ENCODE data around the gene KLHL2.
A peak's percentile ranks its signal among the peaks of the same experiment; 100 is the strongest.
"Not testable (repeated sequence)": the region's sequence is repeated elsewhere in the genome, so short reads cannot be mapped to it uniquely, and the experiment has no call there.

The KLHL2 gene

GRCh38 chr4:165207431-165208220 lies at the start of gene KLHL2:
TSS of gene KLHL2 (plus strand) at chr4:165207561. CDS start at chr4:165207877, 316 bp downstream.
- DNase-seq (ENCODE audit: low read depth in 2 of 3, low spot score in 2 of 3) = peak; percentile 19 to 45 (median 31)

- no peak for DNase-seq (ENCODE audit: low read depth in 2 of 3, low spot score in 2 of 3)
These were observed 48.6 kb upstream of the KLHL2 start for GRCh38 chr4:165158762-165159161.

- DNase-seq (ENCODE audit: low read depth in 2 of 3, low spot score in 2 of 3) = no peak
These were observed 43.1 kb upstream of the KLHL2 start for GRCh38 chr4:165164257-165164656.

- DNase-seq (ENCODE audit: low read depth in 2 of 3, low spot score in 2 of 3) = not testable (repeated sequence)
These were observed 40.5 kb upstream of the KLHL2 start for GRCh38 chr4:165166872-165167271.

- DNase-seq (ENCODE audit: low read depth in 2 of 3, low spot score in 2 of 3) = no peak
These were observed 39.7 kb upstream of the KLHL2 start for GRCh38 chr4:165167650-165168049.

GRCh38 chr4:165170819-165171218 lies 36.5 kb upstream of the KLHL2 start:
- DNase-seq (ENCODE audit: low read depth in 2 of 3, low spot score in 2 of 3) = no peak

- not testable (repeated sequence) for DNase-seq (ENCODE audit: low read depth in 2 of 3, low spot score in 2 of 3)
These were observed 31.9 kb upstream of the KLHL2 start for GRCh38 chr4:165175470-165175869.

GRCh38 chr4:165175879-165176278 lies 31.5 kb upstream of the KLHL2 start:
- DNase-seq (ENCODE audit: low read depth in 2 of 3, low spot score in 2 of 3) = no peak

- no peak for DNase-seq (ENCODE audit: low read depth in 2 of 3, low spot score in 2 of 3)
These were observed 29.4 kb upstream of the KLHL2 start for GRCh38 chr4:165177725-165178666.

- no peak for DNase-seq (ENCODE audit: low read depth in 2 of 3, low spot score in 2 of 3)
These were observed 23.1 kb upstream of the KLHL2 start for GRCh38 chr4:165184220-165184619.

- not testable (repeated sequence) for DNase-seq (ENCODE audit: low read depth in 2 of 3, low spot score in 2 of 3)
These were observed 22.4 kb upstream of the KLHL2 start for GRCh38 chr4:165184998-165185397.

GRCh38 chr4:165185448-165185847 lies 21.9 kb upstream of the KLHL2 start:
- DNase-seq (ENCODE audit: low read depth in 2 of 3, low spot score in 2 of 3) = no peak

GRCh38 chr4:165190591-165191347 lies 16.6 kb upstream of the KLHL2 start:
- no peak for DNase-seq (ENCODE audit: low read depth in 2 of 3, low spot score in 2 of 3)

- no peak for DNase-seq (ENCODE audit: low read depth in 2 of 3, low spot score in 2 of 3)
These were observed 16.1 kb upstream of the KLHL2 start for GRCh38 chr4:165191348-165191656.

- DNase-seq (ENCODE audit: low read depth in 2 of 3, low spot score in 2 of 3) = no peak
These were observed 15.4 kb upstream of the KLHL2 start for GRCh38 chr4:165191814-165192499.

- no peak for DNase-seq (ENCODE audit: low read depth in 2 of 3, low spot score in 2 of 3)
These were observed 14.9 kb upstream of the KLHL2 start for GRCh38 chr4:165192500-165192898.

GRCh38 chr4:165192956-165193355 lies 14.4 kb upstream of the KLHL2 start:
- no peak for DNase-seq (ENCODE audit: low read depth in 2 of 3, low spot score in 2 of 3)

GRCh38 chr4:165194368-165194767 lies 13.0 kb upstream of the KLHL2 start:
- no peak for DNase-seq (ENCODE audit: low read depth in 2 of 3, low spot score in 2 of 3)

GRCh38 chr4:165198329-165198728 lies 9.0 kb upstream of the KLHL2 start:
- DNase-seq (ENCODE audit: low read depth in 2 of 3, low spot score in 2 of 3) = no peak

- no peak for DNase-seq (ENCODE audit: low read depth in 2 of 3, low spot score in 2 of 3)
These were observed 8.1 kb upstream of the KLHL2 start for GRCh38 chr4:165199286-165199685.

GRCh38 chr4:165199722-165200121 lies 7.6 kb upstream of the KLHL2 start:
- DNase-seq (ENCODE audit: low read depth in 2 of 3, low spot score in 2 of 3) = no peak

Measured in activated CD8-positive, alpha-beta memory T cell treated with anti-CD3 and anti-CD28 coated beads for 48 hours (primary cell).